Naive thymus-derived CD4-positive, alpha-beta T cell (primary cell): ENCODE data around the gene AP2A1. TPM values are rescaled to one million over a fixed set of nuclear protein-coding genes. Genes with fewer than 3 reads are reported as not detected.
A peak's percentile ranks its signal among the peaks of the same experiment; 100 is the strongest.

Experiments used
- ATAC-seq: fragments of 150-1000 bp; cut with Tn5 transposase; 2 replicates; pipeline ENCODE4 v1.10.0; 2021; ENCODE audit warnings: mild to moderate bottlenecking, moderate library complexity
- CTCF ChIA-PET: fragments of 350-600 bp; sonication (Branson Sonifier 250); formaldehyde crosslinking; loops from one replicate; lab custom pipeline; 2021; ENCODE audit warnings: antibody characterized with exemption; lab: Charles Lee
- POLR2A ChIA-PET: fragments of 350-600 bp; sonication (Branson Sonifier 250); formaldehyde crosslinking; loops from one replicate; lab custom pipeline; 2021; ENCODE audit warnings: antibody characterized with exemption, inconsistent platforms; lab: Charles Lee
- DNase-seq, 9 donors: peaks; one replicate each; pipeline versions ENCODE4 v3.0.0 to v3.0.0-alpha.2; 2020 to 2022; ENCODE audit warnings: mixed read lengths in 1 of 9
- H3K27ac ChIP-seq: one replicate; pipeline ENCODE4 v1.7.0; 2013; ENCODE audit warnings: mild to moderate bottlenecking, low read depth, low read length, moderate library complexity
- H3K27me3 ChIP-seq, 2 donors: one replicate each; pipeline ENCODE4 v1.7.0; 2013; ENCODE audit warnings: low read length in 2 of 2, mild to moderate bottlenecking in 2 of 2, moderate library complexity in 2 of 2; ENCODE audit not compliant: control insufficient read depth in 2 of 2, insufficient read depth in 2 of 2
- H3K36me3 ChIP-seq, 3 experiments: 1 replicate in 2 of 3; 2 replicates in 1 of 3; pipeline ENCODE4 v1.7.0; 2013; ENCODE audit warnings: low read length in 3 of 3, mild to moderate bottlenecking in 3 of 3, moderate library complexity in 1 of 3; ENCODE audit not compliant: insufficient read depth in 3 of 3, control insufficient read depth in 2 of 3
- H3K4me1 ChIP-seq, 2 donors: one replicate each; pipeline ENCODE4 v1.7.0; 2013; ENCODE audit warnings: low read length in 2 of 2, mild to moderate bottlenecking in 2 of 2, moderate library complexity in 1 of 2; ENCODE audit not compliant: control insufficient read depth in 2 of 2, insufficient read depth in 2 of 2
- H3K4me3 ChIP-seq: 2 replicates; pipeline ENCODE4 v1.7.0; 2013; ENCODE audit warnings: mild to moderate bottlenecking, low read length
- H3K9me3 ChIP-seq, 3 experiments: 1 replicate in 2 of 3; 2 replicates in 1 of 3; pipeline ENCODE4 v1.7.0; 2013; ENCODE audit warnings: low read length in 3 of 3; ENCODE audit not compliant: control insufficient read depth in 2 of 3
- H3K27ac Mint-ChIP-seq, 9 donors: one replicate each; pipeline ENCODE4 v1.8.0; 2020 to 2022; ENCODE audit warnings: mixed read lengths in 9 of 9, mild to moderate bottlenecking in 8 of 9, moderate library complexity in 5 of 9, inconsistent platforms in 2 of 9
- H3K27me3 Mint-ChIP-seq, 5 donors: one replicate each; pipeline ENCODE4 v1.8.0; 2021 to 2022; ENCODE audit warnings: mixed read lengths in 5 of 5, mild to moderate bottlenecking in 1 of 5
- H3K36me3 Mint-ChIP-seq, 5 donors: one replicate each; pipeline ENCODE4 v1.8.0; 2020 to 2022; ENCODE audit warnings: mixed read lengths in 5 of 5, mild to moderate bottlenecking in 3 of 5, inconsistent platforms in 1 of 5
- H3K4me1 Mint-ChIP-seq, 7 donors: one replicate each; pipeline ENCODE4 v1.8.0; 2020 to 2022; ENCODE audit warnings: mixed read lengths in 7 of 7, mild to moderate bottlenecking in 3 of 7, inconsistent platforms in 1 of 7
- H3K4me3 Mint-ChIP-seq, 10 donors: one replicate each; pipeline ENCODE4 v1.8.0; 2020 to 2022; ENCODE audit warnings: mild to moderate bottlenecking in 10 of 10, mixed read lengths in 10 of 10, moderate library complexity in 6 of 10, inconsistent platforms in 2 of 10
- H3K9me3 Mint-ChIP-seq, 11 donors: one replicate each; pipeline ENCODE4 v1.8.0; 2020 to 2022; ENCODE audit warnings: mixed read lengths in 11 of 11, mild to moderate bottlenecking in 4 of 11, inconsistent platforms in 1 of 11, moderate library complexity in 1 of 11
- intact Hi-C, 2 donors: fragments of 100-400 bp; cut with micrococcal nuclease; formaldehyde crosslinking; loops; one replicate each; pipeline ENCODE4 v1.15.1; 2023
- polyA plus RNA-seq, 2 donors: library from polyadenylated mRNA; unstranded; fragments of 300-500 nt; fragmentation: Illumina TruSeq; gene quantifications; one replicate each; pipeline ENCODE4 v1.2.3, GENCODE V29; 2021
- total RNA-seq, 6 experiments: library from RNA in 5 of 6; stranded (reverse) in 5 of 6; gene quantifications; 1 replicate in 5 of 6; 2 replicates in 1 of 6; pipeline ENCODE4 v1.2.3 and lab custom pipeline; 2021 to 2026

Gene AP2A1
- total and polyA plus RNA-seq, 7 experiments from 2014 or later = 3.8 to 83.3 (median 52.7) TPM

- Histone ChIP-seq H3K27ac (no peak overlapping the region), H3K4me1 (no peaks in the 10 kb centered on the region), H3K27me3 (no peaks in the 10 kb centered on the region), H3K36me3 (peaks cover 0 to 73% (median 8%) of the 10 kb centered on the region in 3 experiments), H3K4me3 (no peak overlapping the region), H3K9me3 (no peaks in the 10 kb centered on the region)
- peaks cover 0 to 5% (median 0%) of the 10 kb centered on the region in 7 donors for H3K4me1 Mint-ChIP-seq
- ChIA-PET POLR2A (no interaction called here), CTCF (no interaction called here)
- H3K27me3 Mint-ChIP-seq = no peaks in the 10 kb centered on the region
- peaks cover 3 to 29% (median 15%) of the 10 kb centered on the region in 5 donors for H3K36me3 Mint-ChIP-seq
- no peak overlapping the region for H3K4me3 Mint-ChIP-seq
- DNase-seq (no peak), ATAC-seq (no peak)
- H3K9me3 Mint-ChIP-seq = no peaks in the 10 kb centered on the region
- H3K27ac Mint-ChIP-seq = no peak overlapping the region
- intact Hi-C loops = no loop called here
These were observed 34.6 kb downstream of the AP2A1 start for GRCh38 chr19:49801401-49801888.

DNA sequence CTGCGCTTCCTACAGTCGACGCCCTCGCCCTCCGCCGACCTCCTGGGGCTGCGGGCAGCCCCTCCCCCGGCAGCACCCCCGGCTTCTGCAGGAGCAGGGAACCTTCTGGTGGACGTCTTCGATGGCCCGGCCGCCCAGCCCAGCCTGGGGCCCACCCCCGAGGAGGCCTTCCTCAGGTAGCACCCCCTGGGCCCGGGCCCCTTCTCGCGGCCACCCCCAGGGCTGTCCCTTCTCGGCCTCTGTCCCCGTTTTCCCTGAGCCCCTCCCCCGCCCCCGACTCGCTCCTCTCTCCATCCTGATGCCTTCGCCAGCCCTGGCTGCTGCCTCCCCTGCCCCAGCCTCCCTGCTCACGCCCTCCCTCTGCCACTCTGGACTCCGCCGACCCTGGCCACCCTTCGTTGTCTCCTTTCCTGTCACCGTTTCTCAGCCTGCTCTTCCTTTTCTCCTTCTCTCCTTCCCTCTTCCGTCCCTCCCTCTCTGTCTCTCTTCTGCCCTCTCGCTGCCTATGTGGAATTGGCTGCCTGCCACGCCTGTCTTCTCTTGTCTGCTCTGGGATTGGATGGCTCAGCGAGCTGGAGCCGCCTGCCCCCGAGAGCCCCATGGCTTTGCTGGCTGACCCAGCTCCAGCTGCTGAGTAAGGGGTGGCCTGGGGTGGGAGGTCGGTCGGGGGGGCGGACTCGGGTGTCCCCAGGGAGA, 35.3 kb downstream of the AP2A1 start:
- Histone ChIP-seq H3K36me3 (peaks cover 0 to 66% (median 8%) of the 10 kb centered on the region in 3 experiments), H3K4me3 (no peak overlapping the region), H3K27ac (no peak overlapping the region)

GRCh38 chr19:49802836-49803528, 36.2 kb downstream of the AP2A1 start:
- no peak overlapping the region for H3K4me3 ChIP-seq
- ChIA-PET POLR2A (no interaction called here), CTCF (no interaction called here)
- H3K27me3 ChIP-seq = no peaks in the 10 kb centered on the region
- intact Hi-C loops = no loop called here
- no peaks in the 10 kb centered on the region for H3K27me3 Mint-ChIP-seq
- H3K4me3 Mint-ChIP-seq = no peak overlapping the region
- H3K4me1 Mint-ChIP-seq = peaks cover 0 to 8% (median 3%) of the 10 kb centered on the region in 7 donors
- H3K27ac ChIP-seq = no peak overlapping the region
- H3K4me1 ChIP-seq = no peaks in the 10 kb centered on the region
- H3K9me3 ChIP-seq = no peaks in the 10 kb centered on the region
- H3K36me3 Mint-ChIP-seq = peaks cover 0 to 26% (median 12%) of the 10 kb centered on the region in 5 donors
- peaks cover 0 to 61% (median 8%) of the 10 kb centered on the region in 3 experiments for H3K36me3 ChIP-seq
- no peak for ATAC-seq
- H3K9me3 Mint-ChIP-seq = no peaks in the 10 kb centered on the region
- no peak for DNase-seq
- peak overlapping the region in 3 of 9 donors; percentile 3 to 18 (median 5) for H3K27ac Mint-ChIP-seq

More for the DNA sequence above, 35.3 kb downstream of the AP2A1 start:
- Mint-ChIP-seq H3K4me1 (peaks cover 0 to 7% (median 0%) of the 10 kb centered on the region in 7 donors), H3K36me3 (peaks cover 0 to 26% (median 12%) of the 10 kb centered on the region in 5 donors), H3K27ac (peak overlapping the region in 1 of 9 donors; percentile 14), H3K4me3 (no peak overlapping the region), H3K27me3 (no peaks in the 10 kb centered on the region), H3K9me3 (no peaks in the 10 kb centered on the region)
- intact Hi-C loops = no loop called here
- DNase-seq (no peak), ATAC-seq (no peak)
- Histone ChIP-seq H3K27me3 (no peaks in the 10 kb centered on the region), H3K9me3 (no peaks in the 10 kb centered on the region), H3K4me1 (no peaks in the 10 kb centered on the region)
- CTCF ChIA-PET = no interaction called here
- POLR2A ChIA-PET = no interaction called here

DNA sequence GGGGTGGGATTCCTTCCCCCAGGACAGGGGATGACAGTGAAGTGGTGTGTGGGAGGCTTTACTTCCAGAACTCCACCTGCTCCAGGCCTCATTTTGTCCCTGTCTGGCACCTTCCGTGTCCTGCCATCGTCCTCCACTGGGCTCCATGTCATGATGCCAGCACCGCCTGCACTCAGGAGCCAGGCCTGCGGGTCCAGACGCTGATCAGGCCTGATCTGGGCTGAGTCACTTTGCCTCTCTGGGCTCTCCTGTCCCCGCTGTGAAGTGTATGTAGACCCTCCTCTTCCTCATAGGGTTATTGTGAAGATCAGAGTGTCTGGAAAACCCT, 36.7 kb downstream of the AP2A1 start:
- Histone ChIP-seq H3K27me3 (no peaks in the 10 kb centered on the region), H3K4me3 (no peak overlapping the region), H3K4me1 (no peaks in the 10 kb centered on the region), H3K36me3 (peaks cover 0 to 56% (median 8%) of the 10 kb centered on the region in 3 experiments), H3K27ac (no peak overlapping the region), H3K9me3 (no peaks in the 10 kb centered on the region)
- Mint-ChIP-seq H3K4me3 (no peak overlapping the region), H3K27me3 (no peaks in the 10 kb centered on the region), H3K4me1 (peaks cover 0 to 11% (median 4%) of the 10 kb centered on the region in 7 donors), H3K27ac (peak overlapping the region in 3 of 9 donors; percentile 18 to 53 (median 46)), H3K36me3 (peaks cover 0 to 26% (median 12%) of the 10 kb centered on the region in 5 donors), H3K9me3 (no peaks in the 10 kb centered on the region)
- CTCF ChIA-PET = no interaction called here
- ATAC-seq = no peak
- intact Hi-C loops = no loop called here
- DNase-seq = no peak
- POLR2A ChIA-PET = no interaction called here

DNA sequence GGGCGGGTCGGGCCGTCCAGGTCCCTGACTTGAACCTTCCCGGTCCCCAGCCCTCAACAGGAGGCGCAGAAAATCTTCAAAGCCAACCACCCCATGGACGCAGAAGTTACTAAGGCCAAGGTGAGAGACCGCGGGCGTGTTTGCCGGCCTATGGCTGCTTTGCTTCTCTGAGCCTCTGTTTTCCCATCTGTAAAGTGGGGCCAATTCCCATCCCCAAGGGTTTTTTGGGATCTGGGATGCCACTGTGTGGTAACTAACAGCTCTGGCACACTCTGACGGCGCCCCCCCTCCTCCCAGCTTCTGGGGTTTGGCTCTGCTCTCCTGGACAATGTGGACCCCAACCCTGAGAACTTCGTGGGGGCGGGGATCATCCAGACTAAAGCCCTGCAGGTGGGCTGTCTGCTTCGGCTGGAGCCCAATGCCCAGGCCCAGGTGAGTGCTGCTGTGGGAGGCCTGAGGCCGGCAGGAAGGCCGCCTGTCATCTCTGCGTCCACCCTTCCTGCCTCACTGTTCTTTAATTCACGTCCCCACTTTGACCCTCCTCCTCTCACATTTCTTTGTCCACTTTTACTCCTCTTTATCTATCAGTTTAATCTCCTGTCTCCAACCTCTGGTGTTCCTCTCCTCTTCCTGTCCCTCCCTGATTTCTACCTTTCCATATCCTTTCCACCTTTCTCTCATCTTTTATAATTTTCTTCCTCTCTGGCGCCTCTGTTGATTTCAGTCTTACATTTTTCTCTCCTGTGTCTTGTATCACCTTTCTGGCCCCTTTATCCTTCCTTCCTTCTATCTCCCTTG, 39.2 kb downstream of the AP2A1 start:
- peak overlapping the region in 2 of 10 donors; percentile 3 to 29 for H3K4me3 Mint-ChIP-seq
- peak overlapping the region; percentile 14 to 87 (median 61) for H3K27ac Mint-ChIP-seq
- H3K4me1 ChIP-seq = peaks cover 5 to 8% of the 10 kb centered on the region in 2 donors
- no peak overlapping the region for H3K4me3 ChIP-seq
- no peaks in the 10 kb centered on the region for H3K9me3 ChIP-seq
- H3K4me1 Mint-ChIP-seq = peaks cover 8 to 23% (median 15%) of the 10 kb centered on the region in 7 donors
- intact Hi-C loops = no loop called here
- peaks cover 0 to 31% (median 2%) of the 10 kb centered on the region in 3 experiments for H3K36me3 ChIP-seq
- POLR2A ChIA-PET = no interaction called here
- H3K27ac ChIP-seq = peak overlapping the region; percentile 35
- no peaks in the 10 kb centered on the region for H3K27me3 ChIP-seq
- peaks cover 0 to 17% (median 10%) of the 10 kb centered on the region in 5 donors for H3K36me3 Mint-ChIP-seq
- ATAC-seq = no peak
- CTCF ChIA-PET = no interaction called here
- no peaks in the 10 kb centered on the region for H3K27me3 Mint-ChIP-seq
- DNase-seq = no peak
- no peaks in the 10 kb centered on the region for H3K9me3 Mint-ChIP-seq

- Histone ChIP-seq H3K36me3 (peaks cover 0 to 27% (median 0%) of the 10 kb centered on the region in 3 experiments), H3K9me3 (no peaks in the 10 kb centered on the region), H3K4me1 (peaks cover 5 to 8% of the 10 kb centered on the region in 2 donors), H3K4me3 (no peak overlapping the region), H3K27ac (peak overlapping the region; percentile 35), H3K27me3 (no peaks in the 10 kb centered on the region)
- DNase-seq (no peak), ATAC-seq (no peak)
- Mint-ChIP-seq H3K27me3 (no peaks in the 10 kb centered on the region), H3K4me1 (peaks cover 8 to 23% (median 15%) of the 10 kb centered on the region in 7 donors), H3K9me3 (no peaks in the 10 kb centered on the region), H3K27ac (peak overlapping the region in 7 of 9 donors; percentile 14 to 87 (median 52)), H3K4me3 (peak overlapping the region in 1 of 10 donors; percentile 3), H3K36me3 (peaks cover 0 to 15% (median 10%) of the 10 kb centered on the region in 5 donors)
- CTCF ChIA-PET = interaction anchor here (0.5 kb wide), 1 partner anchor 303 kb away, joined by 3 read pairs; no protein-coding TSS in a partner anchor
- intact Hi-C loops = no loop called here
- POLR2A ChIA-PET = interaction anchor here (1.2 kb wide), 1 partner anchor 39 kb away, joined by 3 read pairs; the partner anchor contains the start of gene AP2A1
These were observed 39.8 kb downstream of the AP2A1 start for GRCh38 chr19:49806620-49806959.
